K562 (cell line): ENCODE results near the gene RAVER2. TPM values are rescaled to one million over a fixed set of nuclear protein-coding genes. Genes with fewer than 3 reads are reported as not detected.

Experiments
- ADNP ChIP-seq: fragments of 200-800 bp; sonication (Bioruptor generic); IDR thresholded peaks from 2 replicates; pipeline ENCODE4 v1.6.1; 2016; ENCODE audit warnings: missing genetic modification characterization, missing compliant biosample characterization
- BACH1 ChIP-seq: fragments of 200-800 bp; sonication (Bioruptor generic); IDR thresholded peaks from 2 replicates; pipeline ENCODE4 v1.6.1; 2016; ENCODE audit warnings: missing genetic modification characterization, missing compliant biosample characterization
- BCL6 ChIP-seq: fragments of 250-450 bp; sonication (Bioruptor Pico); IDR thresholded peaks from 2 replicates; pipeline ENCODE4 v1.4.0; 2020
- CEBPB ChIP-seq: fragments of 450-650 bp; IDR thresholded peaks from 2 replicates; pipeline ENCODE4 v1.6.1; 2016; ENCODE audit warnings: missing genetic modification characterization, missing compliant biosample characterization
- HMG20A ChIP-seq: fragments of 450-650 bp; formaldehyde crosslinking; conservative IDR thresholded peaks from 2 replicates; pipeline ENCODE4 v1.4.0; 2020; ENCODE audit warnings: mild to moderate bottlenecking, mixed read lengths
- MBD2 ChIP-seq: sonication (generic); IDR thresholded peaks from 2 replicates; pipeline ENCODE4 v1.6.1; 2016; ENCODE audit warnings: low read depth, borderline replicate concordance
- MCM3 ChIP-seq: fragments of 450-650 bp; IDR thresholded peaks from 2 replicates; pipeline ENCODE4 v1.6.1; 2016
- MEF2D ChIP-seq: conservative IDR thresholded peaks from 2 replicates; pipeline ENCODE4 v1.6.1; 2016; ENCODE audit warnings: low read depth, missing genetic modification characterization, missing compliant biosample characterization
- SAFB ChIP-seq: fragments of 200-400 bp; formaldehyde crosslinking; IDR thresholded peaks from 2 replicates; pipeline ENCODE4 v1.6.1; 2017; ENCODE audit warnings: low read depth, low read length, borderline replicate concordance
- SMARCC2 ChIP-seq: fragments of 450-650 bp; IDR thresholded peaks from 2 replicates; pipeline ENCODE4 v1.6.1; 2017; ENCODE audit warnings: antibody characterized with exemption, moderate library complexity, mild to moderate bottlenecking, low read depth
- TBL1XR1 ChIP-seq, 2 experiments: IDR thresholded peaks; 2 replicates each; pipeline ENCODE4 v1.6.1; 2012; ENCODE audit warnings: improper control_type of control experiment in 2 of 2, low read length in 2 of 2, mild to moderate bottlenecking in 1 of 2
- THAP12 ChIP-seq: fragments of 250-450 bp; sonication (Bioruptor Pico); IDR thresholded peaks from 2 replicates; pipeline ENCODE4 v1.9.0; 2021; ENCODE audit warnings: mild to moderate bottlenecking, inconsistent platforms
- TSC22D4 ChIP-seq: fragments of 450-650 bp; IDR thresholded peaks from 2 replicates; pipeline ENCODE4 v1.6.1; 2016; ENCODE audit warnings: missing genetic modification characterization, missing biosample characterization, control low read depth
- VEZF1 ChIP-seq: fragments of 200-800 bp; sonication (Bioruptor generic); IDR thresholded peaks from 2 replicates; pipeline ENCODE4 v1.6.1; 2017; ENCODE audit warnings: missing genetic modification characterization, missing compliant biosample characterization
- ZNF253 ChIP-seq: fragments of 250-450 bp; sonication (Bioruptor Pico); conservative IDR thresholded peaks from 2 replicates; pipeline ENCODE4 v1.6.1; 2021; ENCODE audit warnings: mild to moderate bottlenecking
- ZNF707 ChIP-seq: fragments of 250-450 bp; sonication (Bioruptor Pico); conservative IDR thresholded peaks from 2 replicates; pipeline ENCODE4 v1.8.0; 2022; ENCODE audit warnings: inconsistent platforms, mild to moderate bottlenecking, moderate library complexity
- ZNF764 ChIP-seq: fragments of 250-450 bp; sonication (Bioruptor Pico); IDR thresholded peaks from 2 replicates; pipeline ENCODE4 v1.4.0; 2020; ENCODE audit warnings: low read depth, mild to moderate bottlenecking, moderate library complexity
- polyA plus RNA-seq, 8 experiments: library from polyadenylated mRNA; depleted of rRNA in 4 of 8; stranded (reverse) in 5 of 8; unstranded in 3 of 8; fragments of >200 nt; fragmentation: Nextera tagmentation in 2 of 8; fragmentation: Illumina TruSeq in 1 of 8; extraction: Ambion mirVana in 2 of 8; extraction: Trizol in 1 of 8; gene quantifications; 2 replicates each; pipeline versions ENCODE4 v1.2.1 to v1.2.3, GENCODE V29; 2011 to 2014; ENCODE audit warnings: inconsistent platforms in 1 of 8, missing spikeins in 1 of 8
- total RNA-seq, 7 experiments: library from RNA; depleted of rRNA in 6 of 7; stranded (reverse); fragments of >200 nt in 6 of 7; fragmentation: Illumina TruSeq in 2 of 7; extraction: Trizol in 2 of 7; gene quantifications; 2 replicates each; pipeline versions ENCODE4 v1.2.1 to v1.2.3, GENCODE V29; 2011 to 2021; ENCODE audit warnings: low replicate concordance in 1 of 7
- TF ChIP-seq, protein P1 (sequence below): sonication (generic); formaldehyde crosslinking; IDR thresholded peaks from 2 replicates; pipeline ENCODE4 v1.8.0; 2022; ENCODE audit warnings: missing genetic modification reagents, mild to moderate bottlenecking, moderate library complexity, borderline replicate concordance
- TF ChIP-seq, protein P2 (sequence below): sonication (generic); formaldehyde crosslinking; IDR thresholded peaks from 2 replicates; pipeline ENCODE4 v1.8.1; 2023; ENCODE audit warnings: mild to moderate bottlenecking, missing genetic modification reagents

The RAVER2 gene
- total and polyA plus RNA-seq, 9 of the 15 experiments (the other 6 are each of a cell fraction or from before 2014, with no cell fraction given) = 1.8 to 6.1 (median 4.4) TPM

GRCh38 chr1:64864018-64864940 is 119.4 kb downstream of the RAVER2 start (continued):
- TF ChIP-seq, protein P1, sequence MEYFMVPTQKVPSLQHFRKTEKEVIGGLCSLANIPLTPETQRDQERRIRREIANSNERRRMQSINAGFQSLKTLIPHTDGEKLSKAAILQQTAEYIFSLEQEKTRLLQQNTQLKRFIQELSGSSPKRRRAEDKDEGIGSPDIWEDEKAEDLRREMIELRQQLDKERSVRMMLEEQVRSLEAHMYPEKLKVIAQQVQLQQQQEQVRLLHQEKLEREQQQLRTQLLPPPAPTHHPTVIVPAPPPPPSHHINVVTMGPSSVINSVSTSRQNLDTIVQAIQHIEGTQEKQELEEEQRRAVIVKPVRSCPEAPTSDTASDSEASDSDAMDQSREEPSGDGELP = peak; percentile 76
- TF ChIP-seq MEF2D (tag) (peak; percentile 61; the same call in 1 of the 2 replicates), ZNF707 (CRISPR knock-in tag) (peak; percentile 67; the same call in 1 of the 2 replicates), ZNF764 (no peak), MCM3 (no peak), HMG20A (no peak), THAP12 (no peak), VEZF1 (CRISPR knock-in tag) (peak; percentile 59), ZNF253 (CRISPR knock-in tag) (no peak), BACH1 (tag) (peak; percentile 64; the same call in 1 of the 2 replicates), BCL6 (CRISPR knock-in tag) (no peak), TBL1XR1 (IDR thresholded peaks at IDR 0.05; ENCODE audit: low read length in 2 of 2) (peak in 1 of 2 experiments; percentile 81; a peak in 2 of 4 replicates), ADNP (peak; percentile 84), SMARCC2 (peak; percentile 98), SAFB (no peak), TSC22D4 (no peak), MBD2 (peak; percentile 52; the same call in 1 of the 2 replicates), CEBPB (tag) (0 out of 2 replicates have a peak, but pooled peaks have one; percentile 17)
- TF ChIP-seq, protein P2, sequence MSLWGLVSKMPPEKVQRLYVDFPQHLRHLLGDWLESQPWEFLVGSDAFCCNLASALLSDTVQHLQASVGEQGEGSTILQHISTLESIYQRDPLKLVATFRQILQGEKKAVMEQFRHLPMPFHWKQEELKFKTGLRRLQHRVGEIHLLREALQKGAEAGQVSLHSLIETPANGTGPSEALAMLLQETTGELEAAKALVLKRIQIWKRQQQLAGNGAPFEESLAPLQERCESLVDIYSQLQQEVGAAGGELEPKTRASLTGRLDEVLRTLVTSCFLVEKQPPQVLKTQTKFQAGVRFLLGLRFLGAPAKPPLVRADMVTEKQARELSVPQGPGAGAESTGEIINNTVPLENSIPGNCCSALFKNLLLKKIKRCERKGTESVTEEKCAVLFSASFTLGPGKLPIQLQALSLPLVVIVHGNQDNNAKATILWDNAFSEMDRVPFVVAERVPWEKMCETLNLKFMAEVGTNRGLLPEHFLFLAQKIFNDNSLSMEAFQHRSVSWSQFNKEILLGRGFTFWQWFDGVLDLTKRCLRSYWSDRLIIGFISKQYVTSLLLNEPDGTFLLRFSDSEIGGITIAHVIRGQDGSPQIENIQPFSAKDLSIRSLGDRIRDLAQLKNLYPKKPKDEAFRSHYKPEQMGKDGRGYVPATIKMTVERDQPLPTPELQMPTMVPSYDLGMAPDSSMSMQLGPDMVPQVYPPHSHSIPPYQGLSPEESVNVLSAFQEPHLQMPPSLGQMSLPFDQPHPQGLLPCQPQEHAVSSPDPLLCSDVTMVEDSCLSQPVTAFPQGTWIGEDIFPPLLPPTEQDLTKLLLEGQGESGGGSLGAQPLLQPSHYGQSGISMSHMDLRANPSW (CRISPR knock-in tag) = peak; percentile 71; the same call in 1 of the 2 replicates
